Upper lobe of left lung (tissue), 4 donors: ENCODE data around the gene DCUN1D5.

Experiments used
- CTCF ChIP-seq, 6 experiments: fragments of 450-650 bp in 4 of 6; fragments of 200-600 bp in 2 of 6; sonication (generic) in 2 of 6; IDR thresholded peaks; one replicate each; pipeline ENCODE4 v1.5.1; 2016 to 2019; ENCODE audit warnings: antibody characterized with exemption in 6 of 6
- EP300 ChIP-seq, 4 donors: sonication (generic); formaldehyde crosslinking; IDR thresholded peaks; one replicate each; pipeline ENCODE4 v1.5.1; 2017; ENCODE audit warnings: antibody characterized with exemption in 4 of 4, control low read depth in 2 of 4

GRCh38 chr11:103031834-103032233 is 60.1 kb downstream of the DCUN1D5 start:
- no peak for TF ChIP-seq CTCF (IDR thresholded peaks at IDR 0.05)
- no peak for TF ChIP-seq EP300 (IDR thresholded peaks at IDR 0.05)
